H1 (cell line): ENCODE measurements around the gene OR8D4. TPM values are rescaled to one million over a fixed set of nuclear protein-coding genes. Genes with fewer than 3 reads are reported as not detected.

ENCODE experiments used
- polyA plus RNA-seq, 7 experiments: library from polyadenylated mRNA; depleted of rRNA in 3 of 7; stranded (reverse) in 5 of 7; unstranded in 2 of 7; fragments of >200 nt in 5 of 7; fragments of 200-250 nt in 2 of 7; gene quantifications; 1 replicate in 5 of 7; 2 replicates in 1 of 7; 4 replicates in 1 of 7; pipeline versions ENCODE4 v1.2.1 to v1.2.3, GENCODE V29; 2011 to 2013; ENCODE audit warnings: missing spikeins in 2 of 7, mixed read lengths in 2 of 7
- total RNA-seq: library from RNA; stranded (reverse); fragmentation: NEBNext Ultra II Directional; extraction: Animal tissue kit (Norgen Biotek cat#: 25700); gene quantifications from 2 replicates; pipeline ENCODE4 v1.2.1, GENCODE V29; 2021

OR8D4 gene
- total and polyA plus RNA-seq, 2 of the 8 experiments (the other 6 are each of a cell fraction or from before 2014, with no cell fraction given), result not detected

Other genes starting within 250 kb of the OR8D4 start
- gene SCN3B, start 247.5 kb upstream of the OR8D4 start, total RNA-seq, result 0.82 and 1.1 TPM in 2 replicates
- 0.46 and 0.67 TPM in 2 replicates for gene SCN3B, start 247.5 kb upstream of the OR8D4 start, polyA plus RNA-seq (2011; rRNA removed)
- gene ZNF202, start 160.5 kb upstream of the OR8D4 start, total RNA-seq, result 33.0 and 33.9 TPM in 2 replicates
- 13.2 and 14.1 TPM in 2 replicates for gene ZNF202, start 160.5 kb upstream of the OR8D4 start, polyA plus RNA-seq (2011; rRNA removed)
- not detected in 2 replicates for gene OR6X1, start 147.6 kb upstream of the OR8D4 start, total RNA-seq
- gene OR6X1, start 147.6 kb upstream of the OR8D4 start, polyA plus RNA-seq (2011; rRNA removed), result not detected in 2 replicates
- not detected in 2 replicates for gene OR6M1, start 95.8 kb upstream of the OR8D4 start, total RNA-seq
- gene OR6M1, start 95.8 kb upstream of the OR8D4 start, polyA plus RNA-seq (2011; rRNA removed), result not detected in 2 replicates
- gene TMEM225, start 16.5 kb upstream of the OR8D4 start, total RNA-seq, result not detected in 2 replicates
- not detected in 2 replicates for gene TMEM225, start 16.5 kb upstream of the OR8D4 start, polyA plus RNA-seq (2011; rRNA removed)
- gene OR4D5, start 37.5 kb downstream of the OR8D4 start, total RNA-seq, result not detected in 2 replicates
- gene OR4D5, start 37.5 kb downstream of the OR8D4 start, polyA plus RNA-seq (2011; rRNA removed), result not detected in 2 replicates
- not detected in 2 replicates for gene OR6T1, start 41.7 kb downstream of the OR8D4 start, total RNA-seq
- gene OR6T1, start 41.7 kb downstream of the OR8D4 start, polyA plus RNA-seq (2011; rRNA removed), result not detected in 2 replicates
- not detected in 2 replicates for gene OR10S1, start 75.6 kb downstream of the OR8D4 start, total RNA-seq
- not detected in 2 replicates for gene OR10S1, start 75.6 kb downstream of the OR8D4 start, polyA plus RNA-seq (2011; rRNA removed)
- gene OR10G6, start 93.0 kb downstream of the OR8D4 start, total RNA-seq, result not detected in 2 replicates
- gene OR10G6, start 93.0 kb downstream of the OR8D4 start, polyA plus RNA-seq (2011; rRNA removed), result not detected in 2 replicates
- not detected in 2 replicates for gene OR10G4, start 110.8 kb downstream of the OR8D4 start, total RNA-seq
- 0.14 TPM in 1 of 2 replicates, not detected in the other for gene OR10G4, start 110.8 kb downstream of the OR8D4 start, polyA plus RNA-seq (2011; rRNA removed)
- gene OR10G9, start 120.8 kb downstream of the OR8D4 start, total RNA-seq, result not detected in 2 replicates
- not detected in 2 replicates for gene OR10G9, start 120.8 kb downstream of the OR8D4 start, polyA plus RNA-seq (2011; rRNA removed)
- gene OR10G8, start 124.6 kb downstream of the OR8D4 start, total RNA-seq, result not detected in 2 replicates
- not detected in 2 replicates for gene OR10G8, start 124.6 kb downstream of the OR8D4 start, polyA plus RNA-seq (2011; rRNA removed)
- gene OR10G7, start 139.2 kb downstream of the OR8D4 start, total RNA-seq, result not detected in 2 replicates
- not detected in 2 replicates for gene OR10G7, start 139.2 kb downstream of the OR8D4 start, polyA plus RNA-seq (2011; rRNA removed)
- gene VWA5A, start 213.3 kb downstream of the OR8D4 start, total RNA-seq, result 18.8 and 20.4 TPM in 2 replicates
- 8.7 and 12.5 TPM in 2 replicates for gene VWA5A, start 213.3 kb downstream of the OR8D4 start, polyA plus RNA-seq (2011; rRNA removed)